HG03025 (cell line): ENCODE results near the gene RAB5IF.
"Not testable (repeated sequence)": the region's sequence is repeated elsewhere in the genome, so short reads cannot be mapped to it uniquely, and the experiment has no call there.

Source experiments
- ATAC-seq: cut with Tn5 transposase; IDR thresholded peaks from one replicate; pipeline ENCODE4 v1.9.1; 2021; ENCODE audit warnings: mild to moderate bottlenecking, moderate library complexity; ENCODE audit not compliant: unreplicated experiment, low FRiP score

RAB5IF gene, protein sequence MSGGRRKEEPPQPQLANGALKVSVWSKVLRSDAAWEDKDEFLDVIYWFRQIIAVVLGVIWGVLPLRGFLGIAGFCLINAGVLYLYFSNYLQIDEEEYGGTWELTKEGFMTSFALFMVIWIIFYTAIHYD

DNA sequence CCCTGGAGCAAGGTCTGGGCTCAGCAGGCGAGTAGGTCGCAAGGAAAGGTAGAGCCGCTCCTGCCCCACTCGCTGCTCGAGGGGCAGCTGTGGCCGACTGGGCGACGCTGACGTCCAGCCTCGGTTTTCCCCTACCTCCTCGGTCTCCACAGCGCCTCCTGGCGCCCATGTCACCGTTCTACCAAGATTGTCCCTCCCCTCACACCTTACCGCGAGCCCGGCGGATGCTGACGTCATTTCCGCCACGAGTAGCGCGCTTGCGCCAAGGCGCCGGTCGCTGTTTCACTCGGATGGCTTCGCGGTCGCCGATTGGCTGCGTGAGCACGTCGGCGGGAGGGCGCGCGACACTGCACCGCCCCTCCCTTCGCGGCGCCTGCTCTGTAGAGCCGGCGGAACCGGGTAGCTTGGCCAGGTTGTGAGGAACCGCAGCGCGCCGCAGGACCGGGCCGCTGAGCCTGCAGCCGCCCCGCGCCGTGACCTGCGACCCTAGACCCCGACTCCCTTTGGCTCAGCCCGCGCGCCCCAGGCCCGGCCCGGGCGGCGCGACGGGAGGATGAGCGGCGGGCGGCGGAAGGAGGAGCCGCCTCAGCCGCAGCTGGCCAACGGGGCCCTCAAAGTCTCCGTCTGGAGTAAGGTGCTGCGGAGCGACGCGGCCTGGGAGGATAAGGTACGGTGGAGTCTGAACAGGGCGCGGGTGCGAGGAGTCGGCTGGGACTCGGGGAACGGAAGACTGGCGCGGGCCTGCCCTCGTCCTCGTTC, at the start of gene RAB5IF:
TSS of gene RAB5IF (plus strand) at position 381 of the 759 bp plus-strand sequence. CDS start at position 554, 173 bp downstream.
- peak; percentile 80 for ATAC-seq

DNA sequence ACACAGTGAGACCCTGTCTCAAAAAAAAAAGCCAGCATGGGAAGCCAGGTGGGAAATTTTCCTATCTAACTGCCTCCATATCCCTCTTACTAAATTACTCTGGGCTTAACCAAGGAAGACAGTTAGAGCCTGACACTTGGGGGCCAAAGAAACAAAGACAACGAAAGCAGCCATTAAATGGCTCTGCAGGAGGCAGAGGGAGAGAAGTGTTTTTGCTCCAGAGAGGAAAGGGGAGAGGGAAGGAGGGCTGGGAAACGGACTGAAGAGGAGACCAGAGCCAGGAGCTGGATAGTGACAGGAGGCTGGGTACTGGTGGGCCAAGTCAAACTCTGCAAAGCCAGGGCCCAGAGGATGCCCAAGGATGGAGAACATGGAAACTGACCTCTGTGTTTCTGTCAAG, 42.9 kb upstream of the RAB5IF start:
- ATAC-seq = no peak

DNA sequence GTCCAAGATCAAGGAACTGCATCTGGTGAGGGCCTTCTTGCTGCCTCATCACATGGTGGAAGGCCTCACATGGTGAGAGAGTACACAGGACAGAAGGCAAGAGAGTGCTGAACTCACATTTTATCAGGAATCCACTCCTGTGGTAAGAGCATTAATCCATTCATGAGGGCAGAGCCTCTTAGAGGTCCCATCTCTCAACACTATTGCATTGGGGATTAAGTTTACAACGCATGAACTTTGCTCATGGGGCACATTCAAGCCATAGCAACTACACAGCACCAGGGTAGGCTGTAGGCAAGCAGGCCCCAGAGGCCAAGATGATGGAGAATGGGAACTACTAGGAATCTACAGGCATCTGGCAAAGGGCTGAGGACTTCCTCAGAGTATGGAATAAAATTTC, 42.2 kb upstream of the RAB5IF start:
- no peak for ATAC-seq

DNA sequence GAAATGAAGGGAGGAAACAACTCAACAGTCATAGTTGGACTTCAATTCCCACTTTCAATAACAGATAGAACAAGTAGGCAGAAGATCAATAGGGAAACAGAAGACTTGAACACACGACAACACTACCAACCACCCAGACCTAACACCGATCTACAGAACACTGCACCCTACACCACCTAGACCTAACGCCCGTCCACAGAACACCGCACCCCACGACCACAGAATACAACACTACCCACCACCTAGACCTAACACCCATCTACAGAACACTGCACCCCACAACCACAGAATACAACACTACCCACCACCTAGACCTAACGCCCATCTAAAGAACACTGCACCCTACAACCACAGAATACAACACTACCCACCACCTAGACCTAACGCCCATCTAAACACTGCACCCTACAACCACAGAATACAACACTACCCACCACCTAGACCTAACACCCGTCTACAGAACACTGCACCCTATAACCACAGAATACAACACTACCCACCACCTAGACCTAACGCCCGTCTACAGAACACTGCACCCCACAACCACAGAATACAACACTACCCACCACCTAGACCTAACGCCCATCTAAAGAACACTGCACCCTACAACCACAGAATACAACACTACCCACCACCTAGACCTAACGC, 41.4 kb upstream of the RAB5IF start:
- not testable (repeated sequence) for ATAC-seq

DNA sequence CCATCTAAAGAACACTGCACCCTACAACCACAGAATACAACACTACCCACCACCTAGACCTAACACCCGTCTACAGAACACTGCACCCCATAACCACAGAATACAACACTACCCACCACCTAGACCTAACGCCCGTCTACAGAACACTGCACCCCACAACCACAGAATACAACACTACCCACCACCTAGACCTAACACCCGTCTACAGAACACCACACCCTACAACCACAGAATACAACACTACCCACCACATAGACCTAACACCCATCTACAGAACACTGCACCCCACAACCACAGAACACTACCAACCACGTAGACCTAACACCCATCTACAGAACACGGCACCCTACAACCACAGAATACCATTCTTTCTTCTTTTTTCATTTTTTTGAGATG, 40.9 kb upstream of the RAB5IF start:
- not testable (repeated sequence) for ATAC-seq

DNA sequence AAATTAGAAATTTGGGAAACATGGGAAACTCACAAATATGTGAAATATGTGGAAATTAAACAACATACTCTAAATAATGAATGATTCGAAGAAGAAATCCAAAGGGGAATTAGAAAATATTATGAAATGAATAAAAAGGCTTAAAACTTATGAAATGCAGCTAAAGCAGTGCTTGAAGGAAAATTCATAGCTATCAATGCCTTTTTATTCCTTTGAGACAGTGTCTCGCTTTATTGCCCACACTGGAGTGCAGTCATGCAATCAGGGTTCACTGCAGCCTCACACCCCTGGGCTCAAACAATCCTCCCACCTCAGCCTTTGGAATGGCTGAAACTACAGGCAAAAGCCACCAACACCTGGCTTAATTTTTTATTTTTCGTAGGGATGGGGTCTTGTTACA, 40.1 kb upstream of the RAB5IF start:
- ATAC-seq = no peak

DNA sequence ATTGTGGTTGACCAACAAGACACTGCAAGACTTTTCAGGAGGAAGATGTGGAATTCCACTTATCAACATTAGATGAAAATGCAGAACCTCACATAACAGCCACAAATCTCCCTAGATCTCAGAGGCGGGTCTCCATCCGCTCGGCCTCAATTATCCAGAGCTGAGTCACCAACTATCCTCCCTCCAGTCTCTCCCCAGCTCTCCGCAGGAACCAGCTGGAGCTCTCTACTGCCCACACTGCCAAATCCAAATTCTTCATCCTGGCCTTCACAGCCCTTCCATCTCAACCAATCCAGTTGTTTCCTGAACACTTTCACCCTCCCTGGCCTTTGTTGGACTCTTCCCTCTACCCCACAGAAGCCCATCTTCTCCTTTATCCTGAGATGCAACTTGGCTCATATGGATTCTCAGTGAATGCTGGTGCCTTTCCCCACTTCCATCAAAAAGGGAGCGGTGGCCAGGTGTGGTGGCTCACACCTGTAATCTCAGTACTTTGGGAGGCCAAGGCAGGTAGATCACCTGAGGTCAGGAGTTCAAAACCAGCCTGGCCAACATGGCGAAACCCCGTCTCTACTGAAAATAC, 35.6 kb upstream of the RAB5IF start:
- ATAC-seq = no peak

DNA sequence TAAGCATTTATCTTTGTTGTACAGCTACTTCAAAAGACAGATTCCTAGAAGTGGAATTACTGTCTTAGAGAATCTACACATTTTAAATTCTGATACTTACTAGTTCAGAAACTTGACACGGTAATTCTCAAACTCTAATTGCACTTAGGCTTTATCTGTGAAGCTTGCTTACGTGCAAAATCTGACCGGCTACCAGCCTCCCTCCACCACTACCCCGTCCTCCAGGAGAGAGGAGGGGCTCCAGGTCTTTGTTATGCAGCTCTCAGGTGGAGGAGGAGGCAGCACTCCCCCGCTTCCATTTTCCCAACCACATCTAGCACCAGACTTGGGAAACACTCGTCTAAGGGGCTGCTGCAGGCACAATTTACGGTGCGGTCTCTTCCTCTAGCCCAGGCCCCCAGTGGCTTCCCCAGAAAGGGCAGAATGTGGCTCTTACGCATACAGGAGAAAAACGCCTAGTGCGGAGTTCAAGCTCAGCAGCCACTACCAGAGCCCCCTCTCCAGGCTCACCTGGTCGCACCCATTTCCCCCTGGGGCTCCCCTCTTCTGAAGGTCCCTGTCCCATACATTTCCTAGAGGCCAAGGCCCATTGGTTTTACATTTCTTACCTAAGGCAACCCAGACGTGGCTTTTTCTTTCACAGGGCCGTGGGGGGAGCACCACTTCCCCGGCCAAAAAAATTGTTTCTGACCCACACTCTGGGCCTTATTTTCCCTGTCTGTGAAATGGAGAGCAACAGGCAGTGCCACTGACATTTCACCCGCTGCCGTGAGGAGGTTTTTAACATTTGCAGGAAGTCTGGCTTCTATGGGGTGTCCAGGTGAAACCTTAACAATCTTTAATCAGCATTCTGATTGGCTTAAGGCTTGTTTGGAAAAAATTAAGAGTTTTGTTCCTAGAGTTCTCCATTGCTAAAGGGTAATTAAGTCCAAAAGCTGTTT, 33.7 kb upstream of the RAB5IF start:
- no peak for ATAC-seq

DNA sequence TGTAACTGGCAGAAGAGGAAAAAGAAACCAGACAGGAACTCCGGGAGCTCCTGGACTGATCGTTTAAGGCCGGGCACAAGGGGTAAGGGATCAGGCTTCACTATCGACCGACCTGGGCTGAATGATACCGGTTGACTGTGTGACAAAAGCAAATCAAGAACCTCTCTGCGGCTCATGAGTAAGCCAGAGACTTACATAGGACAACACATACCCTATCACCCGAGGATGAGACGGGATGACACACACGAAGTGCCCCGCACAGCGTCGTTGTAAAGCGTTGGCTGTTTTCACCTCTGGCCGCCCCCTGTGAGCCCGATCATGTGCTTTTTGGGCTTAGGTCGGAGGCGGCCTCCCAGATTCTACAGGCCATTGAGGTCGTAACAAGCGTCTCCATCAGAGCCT, 32.9 kb upstream of the RAB5IF start:
- ATAC-seq = peak; percentile 9

DNA sequence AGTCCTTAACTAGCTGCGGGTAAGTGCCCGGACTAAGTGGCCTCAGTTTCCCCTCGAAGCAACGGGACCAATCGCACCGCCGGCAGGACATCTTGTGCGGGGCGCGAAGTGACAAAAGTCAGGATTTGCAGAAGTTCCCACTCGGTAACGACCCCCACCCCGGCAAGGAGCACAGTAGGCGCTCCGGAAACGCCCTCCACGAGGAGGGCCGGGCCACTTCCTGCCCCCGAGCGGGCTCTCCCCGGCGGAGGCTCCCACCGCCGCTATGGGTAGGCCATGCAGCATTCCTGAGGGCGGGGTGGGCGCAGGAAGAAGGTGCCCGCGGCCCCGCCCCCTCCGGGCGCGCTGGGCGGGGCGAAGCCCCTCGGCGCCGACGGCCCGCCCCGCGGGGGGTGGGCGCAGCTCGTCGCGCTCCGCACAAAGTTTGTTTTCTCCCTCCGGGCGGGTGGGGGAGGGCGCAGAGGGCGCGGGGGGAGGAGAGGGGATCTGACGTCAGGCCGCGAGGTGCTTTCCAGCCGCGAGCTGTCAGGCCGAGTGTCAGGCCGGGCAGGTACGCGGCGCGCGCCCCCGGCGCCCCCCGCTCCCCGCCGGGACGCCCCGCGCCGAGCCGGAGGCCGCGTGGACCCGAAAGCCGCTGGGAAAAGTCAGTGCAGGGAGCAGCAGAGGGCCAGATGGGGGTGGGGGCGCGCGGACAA, 32.3 kb upstream of the RAB5IF start, which contains the start of gene TGIF2:
TSS of gene TGIF2 (plus strand) at position 495 of the 695 bp plus-strand sequence. CDS start 5,178 bp downstream, outside the sequence.
- ATAC-seq = peak; percentile 40

DNA sequence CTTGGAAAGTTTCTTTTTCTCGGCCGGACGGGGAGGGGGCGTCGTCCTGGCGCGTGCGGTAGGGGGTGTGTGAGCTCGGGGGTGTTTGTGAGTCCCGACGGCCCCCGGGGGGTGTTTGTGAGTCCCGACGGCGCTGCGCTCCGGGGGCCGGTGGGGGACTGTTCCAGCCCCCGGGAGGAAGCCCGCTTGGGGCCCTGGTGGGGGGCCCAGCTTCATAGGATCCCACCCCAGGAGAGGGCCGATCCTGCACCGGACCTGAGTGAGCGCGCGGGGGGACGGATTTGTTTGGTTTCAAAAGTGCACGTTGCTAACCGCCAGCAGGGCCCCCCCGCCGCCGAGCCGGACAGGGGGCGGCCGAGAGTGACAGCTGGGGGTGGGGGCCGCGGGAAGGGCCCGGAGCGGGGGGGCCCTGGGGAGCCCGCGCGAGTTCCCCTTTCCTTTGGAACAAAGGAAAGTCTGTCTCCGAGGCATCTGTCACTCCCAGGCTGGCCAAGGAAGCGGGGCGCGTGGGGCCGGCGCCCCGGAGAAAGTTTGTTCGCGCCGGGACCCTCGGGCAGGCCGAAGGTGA, 31.7 kb upstream of the RAB5IF start:
- no peak for ATAC-seq

DNA sequence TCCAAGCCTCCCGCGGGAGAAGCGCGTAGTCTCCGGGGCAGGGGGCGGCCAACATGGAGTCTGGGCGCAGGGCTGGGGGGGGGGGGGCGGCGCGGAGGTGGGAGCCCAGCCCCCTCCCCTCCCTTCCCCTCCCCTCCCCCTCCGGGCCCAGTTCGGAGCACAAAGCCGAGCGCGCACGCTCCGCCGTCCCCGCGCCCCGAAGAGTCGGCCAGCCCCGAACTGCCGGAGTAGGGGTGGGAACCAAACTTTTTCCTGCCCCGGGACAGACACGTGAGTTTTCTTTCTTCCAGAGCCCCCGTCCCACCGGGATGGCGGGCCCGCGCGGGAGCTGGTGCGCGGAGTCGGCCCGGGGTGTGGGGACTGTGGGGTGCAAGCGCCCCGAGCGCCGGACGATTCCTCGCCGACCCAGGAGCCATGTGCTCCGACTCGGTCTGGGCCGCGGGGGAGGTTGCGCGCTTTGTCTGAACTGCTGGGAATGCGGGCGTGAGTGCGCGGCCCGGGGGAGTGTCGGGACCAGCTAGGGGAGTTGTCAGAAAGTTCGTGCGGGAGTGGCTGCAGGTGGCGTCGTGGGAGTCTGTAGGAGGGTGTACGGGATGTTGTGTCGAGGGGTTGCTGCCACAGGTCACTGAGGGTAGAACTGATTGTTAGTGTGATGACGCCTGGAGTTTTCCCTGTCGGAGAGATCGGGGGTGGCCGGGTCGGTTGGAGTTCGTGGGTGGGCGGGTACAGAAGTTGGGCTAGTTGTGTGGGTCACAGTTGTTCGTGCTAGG, 31.0 kb upstream of the RAB5IF start:
- no peak for ATAC-seq

DNA sequence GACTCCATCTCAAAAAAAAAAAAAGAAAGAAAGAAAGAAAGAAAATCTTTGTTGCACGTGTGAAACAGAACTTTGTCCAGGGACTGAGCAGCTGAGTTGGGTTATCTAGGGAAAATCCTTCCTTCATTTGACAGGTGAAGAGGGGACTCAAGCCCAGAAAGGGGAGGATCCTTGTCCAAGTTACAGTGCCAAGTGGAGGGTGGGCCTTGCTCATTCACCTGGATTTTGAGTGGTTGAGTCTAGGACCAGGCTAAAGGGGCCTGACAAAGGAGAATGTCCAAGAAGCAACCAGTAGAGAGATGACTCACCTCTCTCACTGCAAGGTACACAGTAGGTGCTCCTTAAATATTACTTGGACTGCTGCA, 29.5 kb upstream of the RAB5IF start:
- no peak for ATAC-seq

DNA sequence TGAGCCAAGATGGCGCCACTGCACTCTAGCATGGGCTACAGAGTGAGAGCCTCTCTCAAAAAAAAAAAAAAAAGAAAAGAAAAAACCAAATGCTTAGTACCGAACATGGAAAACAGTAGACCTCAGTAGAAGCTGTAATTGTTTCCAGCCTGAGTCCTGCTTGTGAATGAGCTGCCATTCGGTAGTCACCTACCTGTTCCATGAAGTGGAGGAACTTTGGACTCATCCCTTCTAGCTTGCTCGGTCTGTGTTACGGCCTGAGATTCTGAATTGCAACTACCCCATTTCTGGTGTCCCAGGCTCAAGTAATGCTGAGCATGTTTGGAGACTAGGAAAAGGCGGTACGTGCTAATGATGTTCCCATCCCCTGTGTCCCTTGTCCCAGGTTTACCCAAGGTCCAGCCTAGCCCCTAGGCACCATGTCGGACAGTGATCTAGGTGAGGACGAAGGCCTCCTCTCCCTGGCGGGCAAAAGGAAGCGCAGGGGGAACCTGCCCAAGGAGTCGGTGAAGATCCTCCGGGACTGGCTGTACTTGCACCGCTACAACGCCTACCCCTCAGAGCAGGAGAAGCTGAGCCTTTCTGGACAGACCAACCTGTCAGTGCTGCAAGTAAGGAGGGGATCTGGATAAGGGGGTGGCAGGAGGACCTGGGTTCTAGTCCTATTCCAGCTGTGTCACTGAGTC, 27.1 kb upstream of the RAB5IF start:
- ATAC-seq = no peak

DNA sequence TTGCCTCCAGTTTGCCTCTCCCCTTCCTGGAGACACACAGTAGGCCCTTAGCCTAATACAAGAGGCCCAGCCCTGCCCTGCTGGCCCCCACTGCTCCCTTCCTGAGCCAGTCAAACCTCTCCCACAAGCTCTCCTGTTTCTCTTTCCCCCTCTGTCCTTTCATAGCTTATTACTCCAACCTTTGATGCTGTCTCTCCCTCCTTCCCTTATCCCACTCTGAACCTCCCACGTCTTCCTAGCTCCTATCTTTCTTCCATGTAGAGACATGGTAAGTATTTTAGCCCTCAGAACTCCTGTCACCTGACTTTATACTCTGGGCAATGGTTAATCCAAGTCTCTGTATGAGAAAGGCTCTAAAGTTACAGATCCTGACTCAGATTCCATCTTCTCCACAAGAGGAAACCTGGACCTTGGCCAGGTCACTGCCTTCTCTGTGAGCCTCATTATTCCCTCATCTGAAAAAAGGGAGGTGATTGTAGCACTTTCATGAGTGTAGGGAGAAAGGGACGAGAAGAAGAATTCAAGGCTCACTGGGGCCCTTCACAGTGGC, 25.5 kb upstream of the RAB5IF start:
- no peak for ATAC-seq

DNA sequence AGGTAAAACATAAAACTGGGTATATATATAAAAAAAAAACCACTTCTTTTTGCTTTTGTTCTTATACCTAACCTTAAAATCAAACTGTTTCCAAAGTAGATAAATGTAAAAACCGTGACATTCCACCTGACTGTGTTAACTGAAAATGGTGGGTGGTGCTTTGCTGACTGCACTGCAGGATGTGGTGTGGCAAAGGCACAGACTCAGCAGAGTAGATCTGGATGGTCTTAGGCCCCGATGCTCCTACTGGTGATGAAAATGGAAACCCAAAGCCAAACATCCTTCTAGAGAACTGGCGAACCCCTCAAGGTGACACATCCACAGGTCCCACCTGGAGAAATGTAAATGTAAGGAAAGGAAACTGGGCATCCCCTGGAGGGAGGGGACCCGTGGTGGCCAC, 23.3 kb upstream of the RAB5IF start:
- no peak for ATAC-seq

DNA sequence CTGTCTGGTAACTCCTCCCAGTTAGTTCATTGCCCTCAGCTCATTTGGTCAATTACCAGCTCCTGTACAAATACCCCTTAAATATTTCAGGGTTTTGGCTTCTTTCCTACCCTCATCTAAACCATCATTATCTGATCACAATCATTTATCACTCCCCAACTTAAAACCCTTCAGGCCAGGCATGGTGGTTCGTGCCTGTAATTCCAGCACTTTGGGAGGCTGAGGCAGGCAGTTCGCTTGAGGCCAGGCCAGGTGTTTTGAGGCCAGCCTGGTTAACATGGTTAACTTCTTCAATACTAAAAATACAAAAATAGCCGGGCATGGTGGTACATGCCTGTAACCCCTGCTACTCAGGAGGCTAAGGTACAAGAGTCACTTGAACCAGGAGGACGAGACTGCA, 22.8 kb upstream of the RAB5IF start:
- no peak for ATAC-seq

DNA sequence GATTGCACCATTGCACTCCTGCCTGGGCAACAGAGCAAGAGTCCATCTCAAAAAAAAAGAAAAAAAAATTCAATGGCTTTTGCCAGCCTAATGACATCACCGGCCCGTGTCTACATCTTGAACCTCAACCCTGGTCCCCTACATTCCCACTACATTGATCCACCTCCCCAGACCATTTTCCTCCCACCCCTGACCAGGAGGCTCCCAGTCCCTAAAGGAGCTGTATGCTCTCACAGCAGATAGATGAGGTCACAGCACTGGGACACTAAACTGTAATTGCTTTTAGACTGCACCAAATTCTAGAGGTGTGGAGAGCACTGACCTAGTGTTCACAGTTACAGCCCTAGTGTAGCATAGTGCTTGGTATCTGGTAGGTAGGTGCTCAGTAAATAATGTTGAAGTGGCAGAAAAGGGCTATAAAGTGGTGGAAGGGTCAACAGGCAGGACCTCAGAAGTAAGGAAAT, 21.5 kb upstream of the RAB5IF start:
- ATAC-seq = no peak
